GM12873 (cell line): ENCODE results near the gene CEMIP2.

Source experiments
- CTCF ChIP-seq: IDR thresholded peaks from 2 replicates; pipeline ENCODE4 v1.5.1; 2012; ENCODE audit warnings: low read depth, mild to moderate bottlenecking, moderate library complexity, low read length, control low read depth; ENCODE audit not compliant: insufficient read depth; ENCODE audit errors: missing control alignments

Gene CEMIP2

GRCh38 chr9:71740199-71740598 lies 28.1 kb downstream of the CEMIP2 start:
- TF ChIP-seq CTCF: no peak

- no peak for TF ChIP-seq CTCF
These were observed 30.9 kb downstream of the CEMIP2 start for GRCh38 chr9:71737455-71737854.

GRCh38 chr9:71736236-71736635 lies 32.1 kb downstream of the CEMIP2 start:
- no peak for TF ChIP-seq CTCF

GRCh38 chr9:71734950-71735349 lies 33.4 kb downstream of the CEMIP2 start:
- TF ChIP-seq CTCF: no peak

- no peak for TF ChIP-seq CTCF
These were observed 35.1 kb downstream of the CEMIP2 start for GRCh38 chr9:71733176-71733575.

- TF ChIP-seq CTCF: no peak
These were observed 38.3 kb downstream of the CEMIP2 start for GRCh38 chr9:71729816-71730526.

- TF ChIP-seq CTCF: no peak
These were observed 41.6 kb downstream of the CEMIP2 start for GRCh38 chr9:71726723-71727122.
